Fibroblast of lung (primary cell): ENCODE results near the gene PTPMT1. TPM values are rescaled to one million over a fixed set of nuclear protein-coding genes. Genes with fewer than 3 reads are reported as not detected.
"Not testable (repeated sequence)": the region's sequence is repeated elsewhere in the genome, so short reads cannot be mapped to it uniquely, and the experiment has no call there.

Source experiments
- DNase-seq, 2 donors: peaks; one replicate each; pipeline versions ENCODE4 v3.0.0 to v3.0.0-alpha.2; 2010; ENCODE audit warnings: low read depth in 2 of 2
- H2AFZ ChIP-seq: 2 replicates; pipeline ENCODE4 v1.5.1; 2012; ENCODE audit warnings: low read length, control low read depth, inconsistent platforms
- H3K27ac ChIP-seq: 2 replicates; pipeline ENCODE4 v1.5.1; 2011; ENCODE audit warnings: low read length, control low read depth; ENCODE audit not compliant: insufficient read depth
- H3K27me3 ChIP-seq: 2 replicates; pipeline ENCODE4 v1.5.1; 2011; ENCODE audit warnings: mild to moderate bottlenecking, low read length; ENCODE audit not compliant: control insufficient read depth, insufficient read depth
- H3K36me3 ChIP-seq: 2 replicates; pipeline ENCODE4 v1.5.1; 2011; ENCODE audit warnings: low read length; ENCODE audit not compliant: control insufficient read depth, insufficient read depth
- H3K4me1 ChIP-seq: 2 replicates; pipeline ENCODE4 v1.5.1; 2011; ENCODE audit warnings: low read length; ENCODE audit not compliant: control insufficient read depth, insufficient read depth; ENCODE audit errors: extremely low read depth
- H3K4me2 ChIP-seq: 2 replicates; pipeline ENCODE4 v1.5.1; 2011; ENCODE audit warnings: low read length, control low read depth; ENCODE audit not compliant: insufficient read depth; ENCODE audit errors: extremely low read depth
- H3K4me3 ChIP-seq, 4 experiments: fragments of 200-600 bp in 1 of 4; sonication (generic) in 1 of 4; replicated peaks in 1 of 4; 2 replicates each; pipeline ENCODE4 v1.5.1; 2011 to 2016; ENCODE audit warnings: low read length in 4 of 4, low read depth in 3 of 4, mild to moderate bottlenecking in 3 of 4, control low read depth in 2 of 4, inconsistent platforms in 1 of 4, mixed read lengths in 1 of 4; ENCODE audit not compliant: insufficient read depth in 1 of 4; ENCODE audit errors: control extremely low read depth in 1 of 4
- H3K79me2 ChIP-seq: 2 replicates; pipeline ENCODE4 v1.5.1; 2012; ENCODE audit warnings: mild to moderate bottlenecking, low read length, inconsistent platforms; ENCODE audit not compliant: control insufficient read depth, insufficient read depth
- H3K9ac ChIP-seq: 2 replicates; pipeline ENCODE4 v1.5.1; 2011; ENCODE audit warnings: mild to moderate bottlenecking, low read length, control low read depth; ENCODE audit not compliant: insufficient read depth
- H3K9me3 ChIP-seq: 2 replicates; pipeline ENCODE4 v1.5.1; 2012; ENCODE audit warnings: low read depth, low read length; ENCODE audit not compliant: control insufficient read depth, insufficient read depth
- H4K20me1 ChIP-seq: 2 replicates; pipeline ENCODE4 v1.5.1; 2011; ENCODE audit warnings: low read length; ENCODE audit not compliant: control insufficient read depth, insufficient read depth; ENCODE audit errors: extremely low read depth
- EZH2 ChIP-seq: IDR thresholded peaks from 2 replicates; pipeline ENCODE4 v1.5.1; 2012; ENCODE audit warnings: low read length, control low read depth, mild to moderate bottlenecking; ENCODE audit errors: missing control alignments
- polyA plus RNA-seq, 2 donors: library from polyadenylated mRNA; depleted of rRNA in 1 of 2; stranded (reverse) in 1 of 2; unstranded in 1 of 2; fragments of >200 nt; gene quantifications; 2 replicates each; pipeline ENCODE4 v1.2.1, GENCODE V29; 2011 to 2012; ENCODE audit warnings: missing spikeins in 1 of 2
- total RNA-seq: library from RNA; depleted of rRNA; stranded (reverse); fragments of >200 nt; gene quantifications from 2 replicates; pipeline ENCODE4 v1.2.1, GENCODE V29; 2014
- TF ChIP-seq, protein P1 (sequence below), 2 donors: IDR thresholded peaks in 1 of 2; conservative IDR thresholded peaks in 1 of 2; 1 replicate in 1 of 2; 2 replicates in 1 of 2; pipeline ENCODE4 v1.5.1; 2011 to 2012; ENCODE audit warnings: low read length in 2 of 2, control low read depth in 1 of 2, inconsistent platforms in 1 of 2, low read depth in 1 of 2, mild to moderate bottlenecking in 1 of 2

Gene PTPMT1
- total and polyA plus RNA-seq, 2 donors (not counting 1 experiment from before 2014, with no cell fraction given) = 55.4 to 84.9 TPM

DNA sequence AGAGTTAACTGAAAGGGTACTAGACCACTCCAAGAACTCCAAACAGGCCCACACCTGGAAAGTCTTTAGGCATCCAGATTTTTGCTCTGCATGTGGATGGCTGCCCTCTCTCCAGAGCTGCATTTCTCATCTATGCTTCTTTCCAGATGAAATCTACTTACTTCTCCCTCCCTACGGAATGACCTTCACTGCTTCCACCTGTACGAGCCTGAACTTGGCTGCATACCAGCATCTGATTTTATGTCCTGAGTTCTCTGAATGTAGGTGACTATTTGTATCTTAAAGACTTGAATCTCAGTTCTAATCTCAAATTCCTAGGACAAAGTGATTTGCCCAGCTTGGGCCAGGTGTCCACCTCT lies 25.7 kb upstream of the PTPMT1 start:
- Histone ChIP-seq H3K27ac (peak overlapping the region; percentile 38), H4K20me1 (peaks cover 7% of the 10 kb centered on the region)

DNA sequence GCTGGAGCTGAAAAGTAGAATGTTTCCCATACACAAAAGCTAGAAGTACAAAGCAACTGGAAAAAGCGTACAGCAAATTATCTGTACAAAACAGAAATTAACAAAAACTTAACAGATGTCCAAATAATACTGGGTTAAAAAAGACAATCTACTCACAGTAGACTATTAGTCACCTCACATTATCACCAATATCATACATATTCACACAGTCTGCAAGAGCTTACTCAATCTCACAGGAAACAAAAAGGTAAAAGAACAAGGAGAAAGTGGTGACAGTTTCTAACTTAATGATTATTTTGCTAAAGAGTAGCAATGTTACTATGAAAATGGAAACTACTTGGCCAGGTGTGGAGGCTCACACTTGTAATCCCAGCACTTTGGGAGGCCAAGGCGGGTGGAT lies 24.3 kb upstream of the PTPMT1 start:
- DNase-seq = no peak
- Histone ChIP-seq H3K4me1 (peaks cover 10% of the 10 kb centered on the region), H3K9ac (no peak overlapping the region), H3K9me3 (no peaks in the 10 kb centered on the region), H3K27ac (peak overlapping the region; percentile 46), H3K4me3 (no peak overlapping the region), H3K79me2 (peaks cover 89% of the 10 kb centered on the region), H2AFZ (no peak overlapping the region), H3K4me2 (no peak overlapping the region), H3K27me3 (no peaks in the 10 kb centered on the region), H3K36me3 (no peaks in the 10 kb centered on the region), H4K20me1 (peaks cover 7% of the 10 kb centered on the region)
- TF ChIP-seq, protein P1, sequence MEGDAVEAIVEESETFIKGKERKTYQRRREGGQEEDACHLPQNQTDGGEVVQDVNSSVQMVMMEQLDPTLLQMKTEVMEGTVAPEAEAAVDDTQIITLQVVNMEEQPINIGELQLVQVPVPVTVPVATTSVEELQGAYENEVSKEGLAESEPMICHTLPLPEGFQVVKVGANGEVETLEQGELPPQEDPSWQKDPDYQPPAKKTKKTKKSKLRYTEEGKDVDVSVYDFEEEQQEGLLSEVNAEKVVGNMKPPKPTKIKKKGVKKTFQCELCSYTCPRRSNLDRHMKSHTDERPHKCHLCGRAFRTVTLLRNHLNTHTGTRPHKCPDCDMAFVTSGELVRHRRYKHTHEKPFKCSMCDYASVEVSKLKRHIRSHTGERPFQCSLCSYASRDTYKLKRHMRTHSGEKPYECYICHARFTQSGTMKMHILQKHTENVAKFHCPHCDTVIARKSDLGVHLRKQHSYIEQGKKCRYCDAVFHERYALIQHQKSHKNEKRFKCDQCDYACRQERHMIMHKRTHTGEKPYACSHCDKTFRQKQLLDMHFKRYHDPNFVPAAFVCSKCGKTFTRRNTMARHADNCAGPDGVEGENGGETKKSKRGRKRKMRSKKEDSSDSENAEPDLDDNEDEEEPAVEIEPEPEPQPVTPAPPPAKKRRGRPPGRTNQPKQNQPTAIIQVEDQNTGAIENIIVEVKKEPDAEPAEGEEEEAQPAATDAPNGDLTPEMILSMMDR (conservative IDR thresholded peaks at IDR 0.05 in 1 of 2, IDR thresholded peaks at IDR 0.05 in 1 of 2; ENCODE audit: low read depth in 1 of 2, low read length in 2 of 2) = no peak
- no peak for TF ChIP-seq EZH2

More for the DNA sequence above, 25.7 kb upstream of the PTPMT1 start:
- no peaks in the 10 kb centered on the region for H3K9me3 ChIP-seq
- peaks cover 91% of the 10 kb centered on the region for H3K79me2 ChIP-seq
- H3K4me1 ChIP-seq = peaks cover 11% of the 10 kb centered on the region
- no peak for DNase-seq
- H2AFZ ChIP-seq = no peak overlapping the region
- H3K36me3 ChIP-seq = no peaks in the 10 kb centered on the region
- no peak overlapping the region for H3K4me3 ChIP-seq
- H3K27me3 ChIP-seq = no peaks in the 10 kb centered on the region
- no peak overlapping the region for H3K9ac ChIP-seq
- H3K4me2 ChIP-seq = peak overlapping the region; percentile 75
- TF ChIP-seq, protein P1 (conservative IDR thresholded peaks at IDR 0.05 in 1 of 2, IDR thresholded peaks at IDR 0.05 in 1 of 2; ENCODE audit: low read depth in 1 of 2, low read length in 2 of 2) = no peak
- no peak for TF ChIP-seq EZH2

DNA sequence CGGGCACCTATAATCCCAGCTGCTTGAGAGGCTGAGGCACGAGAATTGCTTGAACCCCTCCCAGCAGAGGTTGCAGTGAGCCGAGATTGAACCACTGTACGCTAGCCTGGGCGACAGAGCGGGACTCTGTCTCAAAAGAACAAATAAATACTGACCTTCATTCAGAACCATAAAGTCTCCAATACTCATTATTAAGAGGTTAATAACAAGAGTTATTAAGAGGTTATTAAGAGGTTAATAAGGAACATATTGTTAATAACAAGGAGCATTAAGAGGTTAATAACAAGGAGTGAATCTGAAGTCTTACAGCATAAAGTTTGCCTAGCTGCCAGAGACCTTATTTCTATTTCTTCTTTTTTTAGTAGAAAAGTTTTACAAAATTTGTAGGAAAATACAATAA lies 20.1 kb upstream of the PTPMT1 start:
- Histone ChIP-seq H3K79me2 (peaks cover 92% of the 10 kb centered on the region), H3K27ac (no peak overlapping the region), H2AFZ (no peak overlapping the region), H3K4me1 (peaks cover 2% of the 10 kb centered on the region), H3K4me2 (no peak overlapping the region), H3K36me3 (no peaks in the 10 kb centered on the region), H4K20me1 (peaks cover 2% of the 10 kb centered on the region), H3K4me3 (no peak overlapping the region), H3K27me3 (no peaks in the 10 kb centered on the region), H3K9ac (no peak overlapping the region), H3K9me3 (no peaks in the 10 kb centered on the region)
- TF ChIP-seq, protein P1 (conservative IDR thresholded peaks at IDR 0.05 in 1 of 2, IDR thresholded peaks at IDR 0.05 in 1 of 2; ENCODE audit: low read depth in 1 of 2, low read length in 2 of 2) = no peak
- no peak for TF ChIP-seq EZH2
- DNase-seq = no peak

DNA sequence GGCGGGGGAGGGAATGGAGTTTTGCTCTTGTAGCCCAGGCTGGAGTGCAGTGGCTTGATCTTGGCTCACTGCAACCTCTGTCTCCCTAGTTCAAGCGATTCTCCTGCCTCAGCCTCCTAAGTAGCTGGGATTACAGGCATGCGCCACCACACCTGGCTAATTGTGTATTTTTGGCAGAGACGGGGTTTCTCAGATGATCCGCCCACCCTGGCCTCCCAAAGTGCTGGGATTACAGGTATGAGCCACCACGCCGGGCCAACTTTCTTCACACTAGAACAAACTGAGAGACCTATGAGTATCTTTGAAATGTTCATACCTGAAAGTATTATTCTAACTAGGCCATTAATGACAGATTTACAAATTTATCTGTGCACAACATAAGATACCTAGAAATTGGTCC lies 19.1 kb upstream of the PTPMT1 start:
- not testable (repeated sequence) for H2AFZ ChIP-seq, DNase-seq, H4K20me1 ChIP-seq, H3K9me3 ChIP-seq, H3K9ac ChIP-seq, H3K4me2 ChIP-seq, H3K27me3 ChIP-seq, H3K27ac ChIP-seq, H3K36me3 ChIP-seq, H3K4me3 ChIP-seq, H3K4me1 ChIP-seq
- H3K79me2 ChIP-seq = peaks cover 93% of the 10 kb centered on the region
